ENCODE data around the gene VAPA.

Gene VAPA

GRCh38 chr18:9902832-9903231 is 11.0 kb upstream of the VAPA start:
- H3K27me3 ChIP-seq (ENCODE audit: insufficient read depth, low read length, poor library complexity, severe bottlenecking) = no peaks in the 10 kb centered on the region
- TF ChIP-seq CTCF (conservative IDR thresholded peaks at IDR 0.05; ENCODE audit: low read length) (no peak), EZH2phosphoT487 (IDR thresholded peaks at IDR 0.05; ENCODE audit: borderline replicate concordance) (no peak)
- H3K9me3 ChIP-seq (ENCODE audit: insufficient read depth, low read depth, low read length) = no peaks in the 10 kb centered on the region
- H3K9ac ChIP-seq (ENCODE audit: low read depth, low read length, poor library complexity, severe bottlenecking) = no peak overlapping the region
- no peaks in the 10 kb centered on the region for H3K79me2 ChIP-seq (ENCODE audit: insufficient read depth, low read length)
- H3K4me3 ChIP-seq (ENCODE audit: low read length, poor library complexity, severe bottlenecking) = no peak overlapping the region
- H3K4me2 ChIP-seq (ENCODE audit: low read depth, low read length, poor library complexity, severe bottlenecking) = no peak overlapping the region
- H4K20me1 ChIP-seq (ENCODE audit: insufficient read depth, low read length, poor library complexity, severe bottlenecking) = no peaks in the 10 kb centered on the region
- peaks cover 7% of the 10 kb centered on the region for H3K4me1 ChIP-seq (ENCODE audit: insufficient read depth, low read length, poor library complexity, severe bottlenecking)
- no peaks in the 10 kb centered on the region for H3K36me3 ChIP-seq (ENCODE audit: insufficient read depth, low read length)
- H3K9me2 ChIP-seq (replicated peaks; ENCODE audit: low read depth, low read length) = no peaks in the 10 kb centered on the region
- no peaks in the 10 kb centered on the region for H3F3A ChIP-seq (ENCODE audit: low read depth)
- H2AFZ ChIP-seq (ENCODE audit: low read length) = no peak overlapping the region

GRCh38 chr18:9905401-9905922 is 8.4 kb upstream of the VAPA start:
- Histone ChIP-seq H3K36me3 (ENCODE audit: insufficient read depth, low read length) (no peaks in the 10 kb centered on the region), H3F3A (ENCODE audit: low read depth) (no peaks in the 10 kb centered on the region), H4K20me1 (ENCODE audit: insufficient read depth, low read length, poor library complexity, severe bottlenecking) (no peaks in the 10 kb centered on the region), H3K9me3 (ENCODE audit: insufficient read depth, low read depth, low read length) (no peaks in the 10 kb centered on the region), H3K4me1 (ENCODE audit: insufficient read depth, low read length, poor library complexity, severe bottlenecking) (no peaks in the 10 kb centered on the region), H3K79me2 (ENCODE audit: insufficient read depth, low read length) (no peaks in the 10 kb centered on the region), H3K4me3 (ENCODE audit: low read length, poor library complexity, severe bottlenecking) (no peak overlapping the region), H3K9ac (ENCODE audit: low read depth, low read length, poor library complexity, severe bottlenecking) (no peak overlapping the region), H2AFZ (ENCODE audit: low read length) (no peak overlapping the region), H3K9me2 (replicated peaks; ENCODE audit: low read depth, low read length) (no peaks in the 10 kb centered on the region), H3K27me3 (ENCODE audit: insufficient read depth, low read length, poor library complexity, severe bottlenecking) (no peaks in the 10 kb centered on the region), H3K4me2 (ENCODE audit: low read depth, low read length, poor library complexity, severe bottlenecking) (no peak overlapping the region)
- TF ChIP-seq EZH2phosphoT487 (IDR thresholded peaks at IDR 0.05; ENCODE audit: borderline replicate concordance) (no peak), CTCF (conservative IDR thresholded peaks at IDR 0.05; ENCODE audit: low read length) (no peak)

DNA sequence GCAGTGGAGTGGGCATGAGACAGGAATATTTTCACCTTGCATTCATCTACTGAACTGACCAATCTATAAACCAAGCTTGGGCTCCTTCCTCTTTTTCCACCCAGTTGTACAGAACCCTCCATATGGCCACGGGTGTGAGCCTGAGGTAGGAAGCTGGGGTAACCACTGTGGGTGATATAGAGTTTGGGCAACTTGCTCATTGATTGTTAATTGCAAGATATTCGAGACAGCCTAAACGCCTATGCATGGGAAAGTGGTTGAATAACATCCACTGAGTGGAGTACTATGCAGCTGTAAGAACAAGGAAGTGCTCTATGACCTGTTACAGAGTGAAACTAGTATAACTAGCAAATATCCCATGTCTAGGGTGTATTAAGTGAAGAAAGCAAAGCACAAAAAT is 7.3 kb upstream of the VAPA start:
- Histone ChIP-seq H4K20me1 (ENCODE audit: insufficient read depth, low read length, poor library complexity, severe bottlenecking) (no peaks in the 10 kb centered on the region), H3K79me2 (ENCODE audit: insufficient read depth, low read length) (no peaks in the 10 kb centered on the region), H2AFZ (ENCODE audit: low read length) (no peak overlapping the region), H3K9me3 (ENCODE audit: insufficient read depth, low read depth, low read length) (no peaks in the 10 kb centered on the region), H3K4me3 (ENCODE audit: low read length, poor library complexity, severe bottlenecking) (no peak overlapping the region), H3K4me1 (ENCODE audit: insufficient read depth, low read length, poor library complexity, severe bottlenecking) (no peaks in the 10 kb centered on the region), H3K4me2 (ENCODE audit: low read depth, low read length, poor library complexity, severe bottlenecking) (no peak overlapping the region), H3K9ac (ENCODE audit: low read depth, low read length, poor library complexity, severe bottlenecking) (no peak overlapping the region), H3K9me2 (replicated peaks; ENCODE audit: low read depth, low read length) (no peaks in the 10 kb centered on the region), H3K36me3 (ENCODE audit: insufficient read depth, low read length) (no peaks in the 10 kb centered on the region), H3K27me3 (ENCODE audit: insufficient read depth, low read length, poor library complexity, severe bottlenecking) (no peaks in the 10 kb centered on the region), H3F3A (ENCODE audit: low read depth) (no peaks in the 10 kb centered on the region)
- no peak for TF ChIP-seq EZH2phosphoT487 (IDR thresholded peaks at IDR 0.05; ENCODE audit: borderline replicate concordance)
- TF ChIP-seq CTCF (conservative IDR thresholded peaks at IDR 0.05; ENCODE audit: low read length) = no peak

Measured in Loucy (cell line).